C4-2B (cell line): ENCODE data around the gene PSAP.

Source experiments
- ZFX ChIP-seq: fragments of 450-650 bp; IDR thresholded peaks from 2 replicates; pipeline ENCODE4 v1.6.1; 2017
- TF ChIP-seq, protein P1 (sequence below): fragments of 450-650 bp; conservative IDR thresholded peaks from 2 replicates; pipeline ENCODE4 v1.5.1; 2017; ENCODE audit warnings: mild to moderate bottlenecking

DNA sequence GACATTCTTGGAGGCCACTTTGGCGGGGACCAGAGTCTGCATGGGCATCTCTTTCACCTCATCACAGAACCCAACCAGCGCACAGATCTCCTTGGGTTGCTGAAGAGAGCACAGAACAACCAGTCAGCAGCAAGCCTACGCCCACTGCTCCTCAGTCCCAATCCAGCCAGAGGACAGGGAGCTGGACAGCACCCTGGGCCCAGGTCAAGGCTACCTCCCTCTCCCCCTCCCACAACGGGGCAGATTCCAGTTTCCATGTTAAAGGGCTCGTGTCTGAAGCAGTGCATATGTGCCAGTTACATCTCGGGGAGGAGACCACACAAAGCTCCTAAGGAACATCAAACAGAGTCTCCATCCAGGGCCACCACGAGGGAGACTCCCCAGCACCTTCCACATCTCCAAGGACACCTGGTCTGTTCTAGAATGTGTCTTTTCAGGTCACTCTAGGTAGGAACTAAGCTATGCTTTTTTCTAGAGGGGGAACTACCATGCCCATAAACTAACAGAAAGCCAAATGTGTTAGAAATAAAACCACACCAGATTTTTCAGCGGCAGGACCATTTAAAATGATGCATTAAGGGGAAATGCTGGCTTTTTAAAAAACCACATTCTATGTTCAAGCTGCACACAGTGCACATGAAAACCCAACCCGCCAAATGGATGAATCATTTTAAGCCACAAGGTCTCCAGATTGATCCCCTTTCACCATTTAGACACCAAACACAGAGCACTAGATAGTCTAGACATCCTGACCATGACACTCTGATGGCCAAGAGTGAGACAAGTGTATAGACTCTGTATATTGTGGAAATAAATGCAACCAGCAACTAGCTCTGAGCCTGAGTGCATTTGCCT lies 28.9 kb downstream of the PSAP start:
- TF ChIP-seq, protein P1, sequence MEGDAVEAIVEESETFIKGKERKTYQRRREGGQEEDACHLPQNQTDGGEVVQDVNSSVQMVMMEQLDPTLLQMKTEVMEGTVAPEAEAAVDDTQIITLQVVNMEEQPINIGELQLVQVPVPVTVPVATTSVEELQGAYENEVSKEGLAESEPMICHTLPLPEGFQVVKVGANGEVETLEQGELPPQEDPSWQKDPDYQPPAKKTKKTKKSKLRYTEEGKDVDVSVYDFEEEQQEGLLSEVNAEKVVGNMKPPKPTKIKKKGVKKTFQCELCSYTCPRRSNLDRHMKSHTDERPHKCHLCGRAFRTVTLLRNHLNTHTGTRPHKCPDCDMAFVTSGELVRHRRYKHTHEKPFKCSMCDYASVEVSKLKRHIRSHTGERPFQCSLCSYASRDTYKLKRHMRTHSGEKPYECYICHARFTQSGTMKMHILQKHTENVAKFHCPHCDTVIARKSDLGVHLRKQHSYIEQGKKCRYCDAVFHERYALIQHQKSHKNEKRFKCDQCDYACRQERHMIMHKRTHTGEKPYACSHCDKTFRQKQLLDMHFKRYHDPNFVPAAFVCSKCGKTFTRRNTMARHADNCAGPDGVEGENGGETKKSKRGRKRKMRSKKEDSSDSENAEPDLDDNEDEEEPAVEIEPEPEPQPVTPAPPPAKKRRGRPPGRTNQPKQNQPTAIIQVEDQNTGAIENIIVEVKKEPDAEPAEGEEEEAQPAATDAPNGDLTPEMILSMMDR = no peak
- TF ChIP-seq ZFX = no peak
